ENCODE results near the gene KBTBD2. TPM values are rescaled to one million over a fixed set of nuclear protein-coding genes. Genes with fewer than 3 reads are reported as not detected.
"Not testable (repeated sequence)": the region's sequence is repeated elsewhere in the genome, so short reads cannot be mapped to it uniquely, and the experiment has no call there.

Gene KBTBD2
- total and polyA plus RNA-seq, 8 donors, result 9.0 to 90.3 (median 16.1) TPM

GRCh38 chr7:32910195-32910594, 18.6 kb upstream of the KBTBD2 start:
- DNase-seq, result no peak
- H3K9me3 ChIP-seq, result no peaks in the 10 kb centered on the region
- 79 to 97% (median 90%) methylated on average over 1 of the region's 1 CpG for WGBS, 5 donors
- peaks cover 0 to 7% (median 0%) of the 10 kb centered on the region in 4 donors for H3K4me1 ChIP-seq
- no peaks in the 10 kb centered on the region for H3K27me3 ChIP-seq
- no peak overlapping the region for H3K27ac ChIP-seq
- intact Hi-C loops (cut with DNase I; ENCODE audit: low total_unique reads), result no loop called here
- TF ChIP-seq CTCF (IDR thresholded peaks at IDR 0.05) (no peak), POLR2AphosphoS5 (IDR thresholded peaks at IDR 0.05) (no peak), POLR2A (IDR thresholded peaks at IDR 0.05) (no peak), EP300 (IDR thresholded peaks at IDR 0.05) (no peak)
- no peak overlapping the region for H3K4me3 ChIP-seq
- peaks cover 4 to 16% (median 11%) of the 10 kb centered on the region in 4 donors for H3K36me3 ChIP-seq

- 4 to 40% (median 26%) methylated on average over 10 to 12 of the region's 12 CpGs for WGBS, 5 donors
- Histone ChIP-seq H3K27me3 (no peaks in the 10 kb centered on the region), H3K27ac (peak overlapping the region in 1 of 5 donors; percentile 32), H3K9me3 (no peaks in the 10 kb centered on the region), H3K4me1 (peaks cover 0 to 10% (median 0%) of the 10 kb centered on the region in 4 donors), H3K4me3 (peak overlapping the region in 3 of 4 donors; percentile 15 to 35 (median 34)), H3K36me3 (no peaks in the 10 kb centered on the region)
- TF ChIP-seq POLR2AphosphoS5 (IDR thresholded peaks at IDR 0.05), result peak in 1 of 3 donors; percentile 4
- no peak for TF ChIP-seq EP300 (IDR thresholded peaks at IDR 0.05)
- TF ChIP-seq POLR2A (IDR thresholded peaks at IDR 0.05), result no peak
- no peak for TF ChIP-seq CTCF (IDR thresholded peaks at IDR 0.05)
- peak in 1 of 2 donors; percentile 88 for DNase-seq
- intact Hi-C loops (cut with DNase I; ENCODE audit: low total_unique reads), result no loop called here
Observed at GRCh38 chr7:32905175-32905662, 13.7 kb upstream of the KBTBD2 start.

- no peak overlapping the region for H3K4me3 ChIP-seq
- peaks cover 0 to 10% (median 0%) of the 10 kb centered on the region in 4 donors for H3K4me1 ChIP-seq
- intact Hi-C loops (cut with DNase I; ENCODE audit: low total_unique reads), result no loop called here
- no peaks in the 10 kb centered on the region for H3K9me3 ChIP-seq
- TF ChIP-seq POLR2A (IDR thresholded peaks at IDR 0.05), result no peak
- TF ChIP-seq CTCF (IDR thresholded peaks at IDR 0.05), result no peak
- TF ChIP-seq POLR2AphosphoS5 (IDR thresholded peaks at IDR 0.05), result no peak
- TF ChIP-seq EP300 (IDR thresholded peaks at IDR 0.05), result no peak
- H3K27ac ChIP-seq, result no peak overlapping the region
- DNase-seq, result no peak
- 90 to 95% (median 92%) methylated on average over 7 of the region's 7 CpGs for WGBS, 5 donors
- H3K27me3 ChIP-seq, result no peaks in the 10 kb centered on the region
- H3K36me3 ChIP-seq, result no peaks in the 10 kb centered on the region
Observed at GRCh38 chr7:32901629-32902028, 10.1 kb upstream of the KBTBD2 start.

GRCh38 chr7:32900433-32900995, 9.0 kb upstream of the KBTBD2 start:
- 78 to 86% (median 79%) methylated on average over 4 of the region's 4 CpGs for WGBS, 5 donors
- H3K4me1 ChIP-seq, result peaks cover 0 to 7% (median 0%) of the 10 kb centered on the region in 4 donors
- H3K27me3 ChIP-seq, result no peaks in the 10 kb centered on the region
- H3K36me3 ChIP-seq, result no peaks in the 10 kb centered on the region
- no peak overlapping the region for H3K4me3 ChIP-seq
- no peaks in the 10 kb centered on the region for H3K9me3 ChIP-seq
- intact Hi-C loops (cut with DNase I; ENCODE audit: low total_unique reads), result no loop called here
- no peak overlapping the region for H3K27ac ChIP-seq
- DNase-seq, result no peak
- no peak for TF ChIP-seq POLR2AphosphoS5 (IDR thresholded peaks at IDR 0.05)
- no peak for TF ChIP-seq EP300 (IDR thresholded peaks at IDR 0.05)
- TF ChIP-seq POLR2A (IDR thresholded peaks at IDR 0.05), result no peak
- no peak for TF ChIP-seq CTCF (IDR thresholded peaks at IDR 0.05)

GRCh38 chr7:32897376-32897775, 5.8 kb upstream of the KBTBD2 start:
- H3K27ac ChIP-seq; H3K4me3 ChIP-seq; intact Hi-C loops (cut with DNase I; ENCODE audit: low total_unique reads); H3K9me3 ChIP-seq; H3K36me3 ChIP-seq; DNase-seq; H3K27me3 ChIP-seq: not testable (repeated sequence)
- WGBS, 5 donors, result 81 to 93% (median 84%) methylated on average over 6 of the region's 6 CpGs
- H3K4me1 ChIP-seq, result peaks cover 8 to 18% (median 11%) of the 10 kb centered on the region in 4 donors

Data from stomach (tissue), 9 donors.